Diencephalon (tissue), 1 donor: ENCODE data around the gene ATP10D. TPM values are rescaled to one million over a fixed set of nuclear protein-coding genes. Genes with fewer than 3 reads are reported as not detected.

Experiments used
- total RNA-seq: library from RNA; depleted of rRNA; stranded (reverse); fragments of >200 nt; gene quantifications from one replicate; pipeline ENCODE4 v1.2.3, GENCODE V29; 2014

ATP10D gene
- 16.1 TPM for total RNA-seq

GRCh38 chr4:47485047-47485692 is at the start of gene ATP10D:
Gene ATP10D (plus strand): TSS chr4:47485275. CDS start chr4:47512541, 27,266 bp downstream.

GRCh38 chr4:47463235-47463956 is 21.7 kb upstream of the ATP10D start, which contains the start of gene COMMD8:
Gene COMMD8 (minus strand): TSS chr4:47463702. CDS start chr4:47463651, 51 bp downstream.

Other genes starting within 250 kb of the ATP10D start
- gene COMMD8, start 21.6 kb upstream of the ATP10D start, total RNA-seq, result 25.6 TPM